ENCODE data around the gene PAPLN. TPM values are rescaled to one million over a fixed set of nuclear protein-coding genes. Genes with fewer than 3 reads are reported as not detected.

PAPLN gene
- total RNA-seq, 1 donor from 2014 or later, result 20.2 TPM

DNA sequence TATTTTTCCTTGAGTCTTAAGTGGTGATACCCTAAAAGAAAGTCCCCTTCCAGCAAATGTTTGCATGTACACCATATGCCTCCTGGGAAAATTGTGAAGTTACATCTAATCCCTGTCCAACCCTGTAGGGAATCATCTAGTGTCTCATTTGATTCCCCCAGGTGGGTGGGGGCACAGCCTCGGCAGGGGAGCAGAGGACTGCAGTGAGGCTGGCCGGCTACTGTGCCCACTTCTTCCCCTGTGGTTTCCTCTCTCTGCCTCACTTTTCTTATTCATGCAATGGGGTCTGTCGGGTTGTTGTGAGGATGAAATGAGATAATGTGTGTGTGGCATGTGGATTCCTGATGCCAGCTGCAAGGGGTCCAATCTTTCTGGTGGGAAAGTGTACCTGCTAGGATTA is 6.0 kb downstream of the PAPLN start:
- Histone ChIP-seq H3K36me3 (no peaks in the 10 kb centered on the region), H3K9me3 (no peaks in the 10 kb centered on the region), H3K4me3 (no peak overlapping the region), H3K27me3 (peaks cover 4% of the 10 kb centered on the region), H3K27ac (no peak overlapping the region), H3K4me1 (peaks cover 53% of the 10 kb centered on the region)
- no peak for DNase-seq
- no peak for ATAC-seq
- intact Hi-C loops (cut with DNase I), result no loop called here
- TF ChIP-seq, protein P1, sequence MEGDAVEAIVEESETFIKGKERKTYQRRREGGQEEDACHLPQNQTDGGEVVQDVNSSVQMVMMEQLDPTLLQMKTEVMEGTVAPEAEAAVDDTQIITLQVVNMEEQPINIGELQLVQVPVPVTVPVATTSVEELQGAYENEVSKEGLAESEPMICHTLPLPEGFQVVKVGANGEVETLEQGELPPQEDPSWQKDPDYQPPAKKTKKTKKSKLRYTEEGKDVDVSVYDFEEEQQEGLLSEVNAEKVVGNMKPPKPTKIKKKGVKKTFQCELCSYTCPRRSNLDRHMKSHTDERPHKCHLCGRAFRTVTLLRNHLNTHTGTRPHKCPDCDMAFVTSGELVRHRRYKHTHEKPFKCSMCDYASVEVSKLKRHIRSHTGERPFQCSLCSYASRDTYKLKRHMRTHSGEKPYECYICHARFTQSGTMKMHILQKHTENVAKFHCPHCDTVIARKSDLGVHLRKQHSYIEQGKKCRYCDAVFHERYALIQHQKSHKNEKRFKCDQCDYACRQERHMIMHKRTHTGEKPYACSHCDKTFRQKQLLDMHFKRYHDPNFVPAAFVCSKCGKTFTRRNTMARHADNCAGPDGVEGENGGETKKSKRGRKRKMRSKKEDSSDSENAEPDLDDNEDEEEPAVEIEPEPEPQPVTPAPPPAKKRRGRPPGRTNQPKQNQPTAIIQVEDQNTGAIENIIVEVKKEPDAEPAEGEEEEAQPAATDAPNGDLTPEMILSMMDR (IDR thresholded peaks at IDR 0.05), result no peak

DNA sequence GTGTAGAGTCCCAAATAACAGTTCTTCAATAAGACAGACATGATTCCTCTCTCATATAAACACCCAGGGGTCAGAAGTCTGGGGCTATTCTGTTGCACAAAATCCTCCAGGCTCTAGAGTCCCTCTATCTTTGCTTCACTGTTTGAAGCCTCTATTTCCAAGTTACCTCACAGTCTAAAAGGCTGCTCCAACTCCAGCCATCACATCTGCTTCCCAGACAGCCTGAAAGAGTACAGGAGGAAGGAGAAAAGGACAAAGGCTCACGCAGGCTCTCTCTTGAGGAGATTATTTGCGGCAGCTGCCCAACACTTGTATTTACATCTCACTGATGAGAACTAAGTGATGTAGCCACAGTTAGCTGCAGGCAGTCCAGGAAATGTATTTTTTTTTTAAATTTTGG is 6.4 kb downstream of the PAPLN start:
- Histone ChIP-seq H3K4me1 (peaks cover 49% of the 10 kb centered on the region), H3K4me3 (no peak overlapping the region), H3K36me3 (no peaks in the 10 kb centered on the region), H3K9me3 (no peaks in the 10 kb centered on the region), H3K27me3 (peaks cover under 1% of the 10 kb centered on the region), H3K27ac (no peak overlapping the region)
- no peak for DNase-seq
- intact Hi-C loops (cut with DNase I), result no loop called here
- ATAC-seq, result no peak
- TF ChIP-seq, protein P1 (IDR thresholded peaks at IDR 0.05), result no peak

DNA sequence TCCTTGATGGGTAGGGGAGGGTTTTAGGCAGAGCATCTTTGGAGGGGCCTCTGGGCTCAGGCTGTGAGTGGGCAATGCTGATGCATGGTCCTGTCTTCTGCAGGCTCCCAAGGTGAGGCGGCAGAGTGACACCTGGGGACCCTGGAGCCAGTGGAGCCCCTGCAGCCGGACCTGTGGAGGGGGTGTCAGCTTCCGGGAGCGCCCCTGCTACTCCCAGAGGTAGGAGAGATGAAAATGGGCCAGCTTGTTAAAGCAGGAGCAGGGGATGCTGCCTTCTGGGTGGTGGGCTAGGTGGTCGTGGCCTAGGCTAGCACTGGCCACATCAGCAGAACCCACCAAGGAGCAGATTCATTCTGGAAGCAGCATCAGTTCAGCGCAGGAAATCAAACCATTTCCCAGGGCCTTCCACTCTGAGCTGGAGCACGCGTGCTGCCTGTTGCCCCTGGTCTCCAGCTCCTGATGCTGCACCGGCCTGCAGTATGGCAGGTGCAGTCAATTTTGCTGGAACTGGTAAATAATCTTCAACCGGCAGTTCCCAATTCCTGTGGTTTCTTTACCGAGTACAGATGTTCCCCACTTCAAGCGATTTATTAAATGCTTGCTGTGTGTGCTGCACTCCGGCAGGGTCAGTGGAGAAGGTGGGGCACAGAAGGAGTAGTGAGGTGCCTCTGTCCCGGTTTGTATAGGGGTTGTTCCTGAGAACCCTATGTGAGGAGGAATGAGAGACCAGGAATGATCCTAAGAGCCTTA is 7.4 kb downstream of the PAPLN start:
- H3K36me3 ChIP-seq, result no peaks in the 10 kb centered on the region
- ATAC-seq (no peak), DNase-seq (peak; percentile 53)
- no peaks in the 10 kb centered on the region for H3K9me3 ChIP-seq
- H3K4me1 ChIP-seq, result peaks cover 39% of the 10 kb centered on the region
- TF ChIP-seq, protein P1 (IDR thresholded peaks at IDR 0.05), result no peak
- no peak overlapping the region for H3K27ac ChIP-seq
- intact Hi-C loops (cut with DNase I), result no loop called here
- no peaks in the 10 kb centered on the region for H3K27me3 ChIP-seq
- H3K4me3 ChIP-seq, result no peak overlapping the region

DNA sequence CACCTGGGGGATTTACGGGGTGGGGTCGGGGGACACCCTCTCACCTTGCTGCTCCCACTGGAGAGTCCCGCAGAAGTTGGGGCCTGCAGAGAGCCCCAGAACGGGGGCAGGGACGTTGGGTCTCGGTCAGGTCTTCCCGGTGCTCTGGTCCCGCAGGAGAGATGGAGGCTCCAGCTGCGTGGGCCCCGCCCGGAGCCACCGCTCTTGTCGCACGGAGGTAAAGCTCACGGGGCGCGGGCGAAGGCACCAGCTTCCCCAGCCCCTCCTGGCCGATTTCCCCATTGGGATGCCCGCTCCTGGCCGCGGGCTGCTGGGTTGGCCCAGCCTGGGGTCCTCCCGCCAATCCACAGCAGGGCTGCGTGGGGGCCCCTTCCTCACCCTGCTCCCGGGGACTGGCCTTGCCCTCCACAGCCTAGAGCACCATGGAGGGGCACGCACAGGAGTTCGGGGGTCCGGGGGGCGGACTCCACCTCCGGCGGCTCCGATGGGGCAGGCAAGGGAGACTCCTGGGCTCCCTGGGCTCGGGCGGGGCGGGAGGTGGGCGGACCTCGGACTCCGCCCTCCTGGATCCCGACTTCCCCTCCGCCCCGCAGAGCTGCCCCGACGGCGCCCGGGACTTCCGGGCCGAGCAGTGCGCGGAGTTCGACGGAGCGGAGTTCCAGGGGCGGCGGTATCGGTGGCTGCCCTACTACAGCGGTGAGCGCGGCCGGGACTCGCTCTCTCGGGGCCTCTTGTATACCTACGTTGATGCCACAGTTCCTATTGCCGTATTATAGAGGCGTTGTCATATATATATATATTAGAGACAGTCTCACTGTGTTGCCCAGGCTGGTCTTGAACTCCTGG is 8.4 kb downstream of the PAPLN start:
- peak overlapping the region; percentile 60 for H3K4me3 ChIP-seq
- ATAC-seq (peak; percentile 92), DNase-seq (peak; percentile 88)
- TF ChIP-seq, protein P1 (IDR thresholded peaks at IDR 0.05), result no peak
- intact Hi-C loops (cut with DNase I), result no loop called here
- H3K36me3 ChIP-seq, result no peaks in the 10 kb centered on the region
- no peak overlapping the region for H3K27ac ChIP-seq
- no peaks in the 10 kb centered on the region for H3K27me3 ChIP-seq
- H3K4me1 ChIP-seq, result peaks cover 30% of the 10 kb centered on the region
- no peaks in the 10 kb centered on the region for H3K9me3 ChIP-seq

DNA sequence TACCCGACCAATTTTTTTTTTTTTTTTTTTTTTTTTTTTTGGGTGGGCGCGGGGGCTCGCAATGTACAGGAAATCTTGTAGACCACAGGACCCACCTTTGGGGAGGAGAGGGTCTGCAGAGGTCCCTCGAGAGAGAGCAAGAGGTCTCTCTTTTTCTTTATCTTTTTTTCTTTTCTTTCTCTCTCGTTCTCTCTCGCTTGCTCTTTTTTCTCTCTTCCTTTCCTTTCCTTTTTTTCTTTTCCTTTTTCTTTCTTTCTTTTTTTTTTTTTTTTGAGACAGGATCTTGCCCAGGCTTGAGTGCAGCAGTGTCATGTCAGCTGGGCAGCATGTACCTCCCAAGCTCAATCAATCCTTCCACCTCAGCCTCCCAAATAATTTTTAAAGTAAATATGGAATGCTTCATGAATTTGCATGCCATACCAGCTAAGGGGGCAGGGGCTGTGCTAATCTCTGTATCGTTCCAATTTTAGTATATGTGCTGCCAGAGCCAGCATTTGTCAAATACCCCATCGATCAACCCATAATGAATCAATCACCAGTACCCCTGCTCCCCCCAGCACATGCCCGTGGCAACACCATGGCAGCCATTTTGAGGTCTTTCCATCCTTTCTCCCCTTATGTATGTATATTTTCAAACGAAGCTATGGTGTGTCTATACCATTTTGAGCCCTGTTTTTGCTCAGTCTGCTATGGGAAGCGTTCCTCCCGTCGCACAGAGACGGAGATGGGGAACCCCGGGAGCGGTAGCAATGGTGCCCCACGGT is 9.3 kb downstream of the PAPLN start:
- DNase-seq (no peak), ATAC-seq (no peak)
- Histone ChIP-seq H3K9me3 (no peaks in the 10 kb centered on the region), H3K27ac (no peak overlapping the region), H3K27me3 (no peaks in the 10 kb centered on the region), H3K4me1 (peaks cover 23% of the 10 kb centered on the region), H3K4me3 (peak overlapping the region; percentile 60), H3K36me3 (no peaks in the 10 kb centered on the region)
- TF ChIP-seq, protein P1 (IDR thresholded peaks at IDR 0.05), result no peak
- intact Hi-C loops (cut with DNase I), result no loop called here
